ENCODE results near the gene C6orf47. TPM values are rescaled to one million over a fixed set of nuclear protein-coding genes. Genes with fewer than 3 reads are reported as not detected.
"Not testable (repeated sequence)": the region's sequence is repeated elsewhere in the genome, so short reads cannot be mapped to it uniquely, and the experiment has no call there.

C6orf47 gene, protein sequence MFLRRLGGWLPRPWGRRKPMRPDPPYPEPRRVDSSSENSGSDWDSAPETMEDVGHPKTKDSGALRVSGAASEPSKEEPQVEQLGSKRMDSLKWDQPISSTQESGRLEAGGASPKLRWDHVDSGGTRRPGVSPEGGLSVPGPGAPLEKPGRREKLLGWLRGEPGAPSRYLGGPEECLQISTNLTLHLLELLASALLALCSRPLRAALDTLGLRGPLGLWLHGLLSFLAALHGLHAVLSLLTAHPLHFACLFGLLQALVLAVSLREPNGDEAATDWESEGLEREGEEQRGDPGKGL
- total RNA-seq = 20.7 and 21.9 TPM in 2 replicates

- no peak for TF ChIP-seq CTCF (IDR thresholded peaks at IDR 0.05; ENCODE audit: insufficient read depth, low read depth, low read length)
- DNase-seq (ENCODE audit: low read depth) = peak; percentile 86
- H3K4me3 ChIP-seq (ENCODE audit: low read depth, low read length) = peak within 1 kb of the TSS; percentile 65
Observed at GRCh38 chr6:31660381-31661261, at the start of gene C6orf47. Gene C6orf47 (minus strand): TSS chr6:31660778. CDS start chr6:31659947, 831 bp downstream.

DNA sequence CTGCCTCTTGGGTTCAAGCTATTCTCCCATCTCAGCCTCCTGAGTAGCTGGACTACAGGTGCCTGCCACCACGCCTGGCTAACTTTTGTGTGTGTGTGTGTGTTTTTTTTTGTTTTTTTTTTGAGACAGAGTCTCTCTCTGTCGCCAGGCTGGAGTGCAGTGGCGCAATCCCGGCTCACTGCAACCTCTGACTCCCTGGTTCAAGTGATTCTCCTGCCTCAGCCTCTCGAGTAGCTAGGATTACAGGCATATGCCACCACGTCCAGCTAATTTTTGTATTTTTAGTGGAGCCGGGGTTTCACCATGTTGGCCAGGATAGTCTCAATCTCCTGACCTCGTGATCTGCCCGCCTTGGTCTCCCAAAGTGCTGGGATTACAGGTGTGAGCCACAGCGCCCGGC lies 48.6 kb upstream of the C6orf47 start:
- H3K4me3 ChIP-seq (ENCODE audit: low read depth, low read length); DNase-seq (ENCODE audit: low read depth): not testable (repeated sequence)

DNA sequence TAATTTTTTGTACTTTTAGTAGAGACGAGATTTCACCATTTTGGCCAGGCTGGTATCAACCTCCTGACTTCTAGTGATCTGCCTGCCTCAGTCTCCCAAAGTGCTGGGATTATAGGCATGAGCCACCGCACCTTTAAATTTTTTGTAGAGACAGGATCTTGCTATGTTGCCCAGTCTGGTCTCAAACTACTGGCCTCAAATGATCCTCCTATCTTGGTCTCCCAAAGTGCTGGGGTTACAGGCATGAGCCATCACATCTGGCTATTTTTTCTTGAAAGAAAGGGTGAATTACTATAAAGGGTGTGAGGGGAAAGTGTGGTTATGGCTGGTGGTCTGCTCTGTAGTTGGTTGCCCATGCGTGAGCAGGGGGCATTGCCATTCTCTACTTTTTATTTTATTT lies 47.6 kb upstream of the C6orf47 start:
- TF ChIP-seq CTCF (IDR thresholded peaks at IDR 0.05; ENCODE audit: insufficient read depth, low read depth, low read length) = no peak
- DNase-seq (ENCODE audit: low read depth) = no peak

GRCh38 chr6:31707701-31708100 lies 47.1 kb upstream of the C6orf47 start:
- DNase-seq (ENCODE audit: low read depth) = no peak
- no peak for TF ChIP-seq CTCF (IDR thresholded peaks at IDR 0.05; ENCODE audit: insufficient read depth, low read depth, low read length)
- H3K4me3 ChIP-seq (ENCODE audit: low read depth, low read length) = no peak overlapping the region

More for the DNA sequence above, 47.6 kb upstream of the C6orf47 start:
- no peak overlapping the region for H3K4me3 ChIP-seq (ENCODE audit: low read depth, low read length)

DNA sequence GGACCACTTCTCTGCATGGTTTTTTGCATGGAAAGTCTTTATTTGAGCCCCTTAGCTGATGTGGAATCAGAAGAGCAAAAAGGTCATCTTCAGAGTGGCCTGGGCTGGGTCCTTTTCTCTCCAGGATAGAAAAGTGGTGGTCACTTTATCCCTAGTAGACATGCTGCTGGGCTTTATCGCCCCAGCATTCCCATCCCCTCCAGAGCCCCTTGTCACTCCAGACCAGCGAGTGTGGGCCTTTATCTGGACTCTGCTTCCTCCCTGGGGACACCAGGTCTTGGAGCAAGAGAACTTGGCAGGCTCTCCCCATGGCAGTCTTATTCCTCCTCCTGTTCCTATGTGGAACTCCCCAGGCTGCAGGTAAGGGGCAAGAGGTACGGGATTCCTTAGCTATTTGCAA lies 46.0 kb upstream of the C6orf47 start, which contains the start of gene LY6G6F:
Gene LY6G6F, plus strand, starts transcription at position 268 of the 400 bp plus-strand sequence. Its CDS starts 41 bp downstream, at position 309.
- TF ChIP-seq CTCF (IDR thresholded peaks at IDR 0.05; ENCODE audit: insufficient read depth, low read depth, low read length) = no peak
- H3K4me3 ChIP-seq (ENCODE audit: low read depth, low read length) = no peak within 1 kb of the TSS
- no peak for DNase-seq (ENCODE audit: low read depth)

DNA sequence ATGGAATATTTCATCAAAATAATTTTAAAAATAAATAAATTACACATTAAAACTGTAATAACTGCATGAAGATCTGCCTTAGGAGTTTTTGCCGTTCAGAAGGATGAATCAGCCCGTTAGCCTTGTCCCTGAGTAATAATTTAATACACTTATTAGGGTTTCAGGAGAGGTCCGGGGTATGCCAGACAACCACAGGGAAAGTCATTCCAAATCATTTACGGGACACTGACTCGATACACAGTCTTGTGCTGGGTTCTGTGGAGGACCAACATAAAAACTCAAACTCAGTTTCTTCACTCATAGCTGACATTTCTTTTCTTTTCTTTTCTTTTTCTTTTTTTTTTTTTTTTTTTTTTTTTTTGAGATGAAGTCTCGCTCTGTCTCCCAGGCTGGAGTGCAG lies 45.4 kb upstream of the C6orf47 start:
- no peak for DNase-seq (ENCODE audit: low read depth)
- no peak for TF ChIP-seq CTCF (IDR thresholded peaks at IDR 0.05; ENCODE audit: insufficient read depth, low read depth, low read length)
- H3K4me3 ChIP-seq (ENCODE audit: low read depth, low read length) = no peak overlapping the region

Measured in fibroblast of villous mesenchyme (primary cell).